Measurements from ENCODE around the gene GSE1.

Gene GSE1

GRCh38 chr16:85663891-85664321 lies 50.8 kb downstream of the GSE1 start:
- DNase-seq, result no peak

GRCh38 chr16:85664580-85665372 lies 51.7 kb downstream of the GSE1 start:
- DNase-seq, result no peak

- no peak for DNase-seq
Observed at GRCh38 chr16:85665373-85665740, 52.2 kb downstream of the GSE1 start.

GRCh38 chr16:85665929-85666328 lies 52.8 kb downstream of the GSE1 start:
- no peak for DNase-seq

GRCh38 chr16:85667261-85667660 lies 54.1 kb downstream of the GSE1 start:
- no peak for DNase-seq

- DNase-seq, result no peak
Observed at GRCh38 chr16:85667841-85668413, 54.8 kb downstream of the GSE1 start.

- no peak for DNase-seq
Observed at GRCh38 chr16:85668676-85669424, 55.7 kb downstream of the GSE1 start.

GRCh38 chr16:85670840-85671239 lies 57.7 kb downstream of the GSE1 start:
- DNase-seq, result no peak

- DNase-seq, result no peak
Observed at GRCh38 chr16:85673529-85674417, 60.7 kb downstream of the GSE1 start.

GRCh38 chr16:85674418-85674755 lies 61.3 kb downstream of the GSE1 start:
- DNase-seq, result no peak

- DNase-seq, result no peak
Observed at GRCh38 chr16:85674828-85675227, 61.7 kb downstream of the GSE1 start.

GRCh38 chr16:85675251-85675874 lies 62.2 kb downstream of the GSE1 start:
- DNase-seq, result no peak

- no peak for DNase-seq
Observed at GRCh38 chr16:85676466-85676865, 63.3 kb downstream of the GSE1 start.

- DNase-seq, result no peak
Observed at GRCh38 chr16:85677383-85677967, 64.4 kb downstream of the GSE1 start.

GRCh38 chr16:85678016-85678415 lies 64.9 kb downstream of the GSE1 start:
- no peak for DNase-seq

- no peak for DNase-seq
Observed at GRCh38 chr16:85678821-85679220, 65.7 kb downstream of the GSE1 start.

- DNase-seq, result no peak
Observed at GRCh38 chr16:85679870-85680269, 66.7 kb downstream of the GSE1 start.

GRCh38 chr16:85680352-85680944 lies 67.3 kb downstream of the GSE1 start:
- DNase-seq, result no peak

GRCh38 chr16:85681255-85681654 lies 68.1 kb downstream of the GSE1 start:
- DNase-seq, result no peak

- no peak for DNase-seq
Observed at GRCh38 chr16:85682516-85682915, 69.4 kb downstream of the GSE1 start.

GRCh38 chr16:85683363-85683762 lies 70.2 kb downstream of the GSE1 start:
- DNase-seq, result no peak

- DNase-seq, result no peak
Observed at GRCh38 chr16:85685251-85685650, 72.1 kb downstream of the GSE1 start.
